ENCODE data around the gene MTCH1. TPM values are rescaled to one million over a fixed set of nuclear protein-coding genes. Genes with fewer than 3 reads are reported as not detected.

The MTCH1 gene
- total RNA-seq, 1 experiment from 2014 or later = 84.4 TPM

DNA sequence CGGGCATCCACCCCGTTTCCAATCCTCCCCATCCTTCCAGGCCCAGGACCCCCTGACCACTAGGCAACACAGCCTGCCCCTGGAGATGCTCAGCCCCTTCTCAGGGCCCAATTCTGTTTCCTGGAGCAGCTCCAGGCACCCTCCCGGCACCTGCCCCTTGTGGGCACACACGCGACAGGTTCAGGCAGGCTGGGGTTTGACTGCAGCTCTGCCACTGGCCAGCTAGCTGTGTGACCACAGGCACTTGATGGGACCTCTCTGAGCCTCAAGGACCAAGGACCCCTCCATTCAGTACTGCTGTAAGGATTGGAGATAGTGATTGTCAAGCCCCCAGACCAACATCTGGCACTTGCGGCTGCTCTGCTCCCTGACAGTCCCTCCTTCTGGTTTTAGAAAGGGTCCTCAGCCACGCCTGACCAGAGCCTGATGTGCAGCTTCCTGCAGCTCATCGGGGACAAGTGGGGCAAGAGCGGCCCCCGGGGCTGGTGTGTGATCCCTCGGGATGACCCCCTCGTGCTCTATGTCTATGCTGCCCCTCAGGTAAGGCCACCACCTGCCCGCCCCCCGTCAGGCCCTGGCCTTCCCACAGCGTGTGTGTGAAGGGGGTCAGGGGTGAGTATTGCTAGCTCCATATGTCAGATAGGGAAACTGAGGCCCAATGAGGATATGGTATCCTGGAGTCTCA lies 41.2 kb upstream of the MTCH1 start:
- no peaks in the 10 kb centered on the region for H3K79me2 ChIP-seq (ENCODE audit: low read length)
- H2AFZ ChIP-seq (ENCODE audit: low read length) = no peak overlapping the region
- no peak overlapping the region for H3K27ac ChIP-seq (ENCODE audit: low read length)
- no peak overlapping the region for H3K4me3 ChIP-seq (ENCODE audit: low read length)
- no peaks in the 10 kb centered on the region for H4K20me1 ChIP-seq (ENCODE audit: insufficient read depth, low read depth, low read length)
- H3K4me1 ChIP-seq (ENCODE audit: low read length) = no peaks in the 10 kb centered on the region
- H3K4me2 ChIP-seq (ENCODE audit: low read depth, low read length, poor library complexity, severe bottlenecking) = no peak overlapping the region
- H3K27me3 ChIP-seq (ENCODE audit: low read length) = no peaks in the 10 kb centered on the region
- H3K9ac ChIP-seq (ENCODE audit: low read length) = no peak overlapping the region
- peaks cover 7% of the 10 kb centered on the region for H3K36me3 ChIP-seq (ENCODE audit: insufficient read depth, low read length)
- no peak for DNase-seq
- H3K9me2 ChIP-seq (replicated peaks; ENCODE audit: insufficient read depth, low read length) = no peaks in the 10 kb centered on the region
- H3K9me3 ChIP-seq (ENCODE audit: low read length) = peaks cover 9% of the 10 kb centered on the region; the same call in 1 of the 2 replicates

DNA sequence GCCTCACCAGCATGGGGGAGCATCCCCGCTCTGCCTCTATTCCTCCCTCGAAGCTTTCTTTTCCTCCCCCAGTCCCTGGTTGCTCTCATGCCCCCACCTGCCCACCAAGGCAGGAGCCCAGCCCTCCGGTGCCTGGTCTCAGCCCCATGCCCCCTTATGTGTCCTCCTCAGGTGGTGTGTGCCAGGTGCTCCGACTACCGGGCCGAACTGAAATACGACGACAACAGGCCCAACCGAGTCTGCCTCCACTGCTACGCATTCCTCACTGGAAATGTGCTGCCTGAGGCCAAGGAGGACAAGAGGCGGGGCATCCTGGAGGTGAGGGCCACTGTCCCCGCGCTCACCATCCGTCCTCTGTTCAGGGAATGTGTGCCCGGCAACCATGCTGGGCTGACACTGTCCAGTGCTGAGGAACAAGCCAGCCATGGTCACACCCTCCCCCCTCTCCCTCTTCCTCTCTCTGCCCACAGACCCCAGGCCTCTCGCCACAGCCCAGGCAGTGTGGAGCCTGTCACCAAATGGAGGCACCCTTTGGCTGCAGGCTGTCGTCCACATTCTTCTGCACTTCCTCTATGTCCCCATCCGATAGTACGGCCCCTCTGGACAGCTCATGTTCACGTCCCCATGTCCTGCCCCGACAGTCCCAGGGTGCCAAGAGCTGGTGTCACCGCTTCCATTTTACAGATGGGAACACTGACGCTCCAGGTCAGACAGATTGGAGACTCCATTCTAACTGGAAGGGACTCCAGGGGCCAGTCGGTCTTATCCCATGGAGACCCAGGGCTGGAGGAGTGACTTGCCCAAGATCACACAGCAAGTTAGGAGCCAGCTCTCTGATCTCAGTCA lies 39.8 kb upstream of the MTCH1 start:
- Histone ChIP-seq H3K36me3 (ENCODE audit: insufficient read depth, low read length) (peaks cover 7% of the 10 kb centered on the region), H3K9ac (ENCODE audit: low read length) (no peak overlapping the region), H3K9me3 (ENCODE audit: low read length) (peaks cover 9% of the 10 kb centered on the region; the same call in 1 of the 2 replicates), H3K9me2 (replicated peaks; ENCODE audit: insufficient read depth, low read length) (no peaks in the 10 kb centered on the region), H4K20me1 (ENCODE audit: insufficient read depth, low read depth, low read length) (no peaks in the 10 kb centered on the region), H3K4me3 (ENCODE audit: low read length) (no peak overlapping the region), H3K4me2 (ENCODE audit: low read depth, low read length, poor library complexity, severe bottlenecking) (no peak overlapping the region), H3K4me1 (ENCODE audit: low read length) (no peaks in the 10 kb centered on the region), H2AFZ (ENCODE audit: low read length) (no peak overlapping the region), H3K27ac (ENCODE audit: low read length) (no peak overlapping the region), H3K27me3 (ENCODE audit: low read length) (no peaks in the 10 kb centered on the region), H3K79me2 (ENCODE audit: low read length) (no peaks in the 10 kb centered on the region)
- DNase-seq = no peak

DNA sequence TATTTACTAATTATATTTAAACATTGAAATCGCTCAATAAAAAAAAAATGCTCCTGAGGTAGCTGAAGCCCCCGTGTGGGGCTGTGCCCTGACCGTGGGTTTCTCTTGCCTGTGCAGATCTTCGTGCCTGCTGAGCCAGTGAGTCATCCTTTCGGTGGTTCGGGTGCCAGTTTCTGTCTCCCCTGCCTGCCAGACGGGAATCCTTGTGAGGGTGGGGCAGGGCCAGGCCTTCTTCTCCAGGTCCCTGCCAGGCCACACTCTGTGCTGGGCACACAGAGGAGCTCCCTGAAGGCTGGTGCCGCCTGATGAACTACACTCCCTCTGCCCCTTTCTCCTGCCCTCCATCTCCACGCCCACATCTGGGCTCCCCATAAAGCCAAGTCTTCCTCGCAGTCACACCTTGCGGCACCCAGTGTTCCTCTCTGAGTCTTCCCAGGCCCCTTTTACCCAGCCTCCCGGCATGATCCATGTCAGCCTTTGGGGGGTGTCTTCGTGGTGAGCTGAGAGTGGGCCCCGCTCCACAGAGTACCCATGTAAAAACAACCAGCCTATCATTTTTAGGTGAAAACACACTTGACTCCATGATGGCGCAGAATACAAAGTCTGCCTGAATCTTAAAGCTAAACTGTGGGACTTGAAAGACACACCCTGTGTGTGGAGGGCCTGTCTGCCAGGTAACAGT lies 38.8 kb upstream of the MTCH1 start:
- Histone ChIP-seq H3K4me2 (ENCODE audit: low read depth, low read length, poor library complexity, severe bottlenecking) (no peak overlapping the region), H3K4me3 (ENCODE audit: low read length) (no peak overlapping the region), H3K79me2 (ENCODE audit: low read length) (no peaks in the 10 kb centered on the region), H3K9ac (ENCODE audit: low read length) (no peak overlapping the region), H3K9me3 (ENCODE audit: low read length) (no peaks in the 10 kb centered on the region), H3K9me2 (replicated peaks; ENCODE audit: insufficient read depth, low read length) (no peaks in the 10 kb centered on the region), H3K36me3 (ENCODE audit: insufficient read depth, low read length) (no peaks in the 10 kb centered on the region), H3K27me3 (ENCODE audit: low read length) (no peaks in the 10 kb centered on the region), H2AFZ (ENCODE audit: low read length) (no peak overlapping the region), H3K4me1 (ENCODE audit: low read length) (no peaks in the 10 kb centered on the region), H3K27ac (ENCODE audit: low read length) (no peak overlapping the region), H4K20me1 (ENCODE audit: insufficient read depth, low read depth, low read length) (no peaks in the 10 kb centered on the region)
- DNase-seq = no peak

DNA sequence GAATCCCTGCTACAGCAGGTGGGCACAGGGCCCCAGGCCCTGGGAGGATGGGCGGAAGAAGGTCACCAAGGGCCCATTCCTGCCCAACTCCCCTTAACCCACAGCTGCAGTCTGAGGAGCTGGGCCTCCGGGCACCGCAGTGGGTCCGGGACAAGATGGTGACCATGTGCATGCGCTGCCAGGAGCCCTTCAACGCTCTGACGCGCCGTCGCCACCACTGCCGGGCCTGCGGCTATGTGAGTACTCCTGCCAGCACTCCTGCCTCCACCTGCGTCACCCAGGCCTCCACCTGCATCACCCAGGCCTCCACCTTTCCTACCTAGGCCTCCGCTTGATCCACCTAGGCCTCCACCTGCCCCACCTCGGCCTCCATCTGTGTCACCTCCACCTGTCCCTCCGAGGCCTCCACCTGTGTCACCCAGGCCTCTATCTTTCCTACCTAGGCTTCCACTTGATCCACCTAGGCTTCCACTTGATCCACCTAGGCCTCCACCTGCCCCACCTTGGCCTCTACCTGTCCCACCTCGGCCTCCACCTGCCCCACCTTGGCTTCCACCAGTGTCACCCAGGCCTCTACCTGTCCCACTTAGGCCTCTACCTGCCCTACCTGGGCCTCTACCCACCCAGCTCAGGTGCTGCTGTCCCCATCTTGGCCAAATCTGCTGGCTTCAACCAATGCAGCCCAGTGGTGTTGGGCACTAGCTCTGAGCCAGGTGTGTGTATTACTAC lies 36.3 kb upstream of the MTCH1 start:
- no peak for DNase-seq
- Histone ChIP-seq H3K9me2 (replicated peaks; ENCODE audit: insufficient read depth, low read length) (no peaks in the 10 kb centered on the region), H2AFZ (ENCODE audit: low read length) (no peak overlapping the region), H3K27ac (ENCODE audit: low read length) (no peak overlapping the region), H4K20me1 (ENCODE audit: insufficient read depth, low read depth, low read length) (no peaks in the 10 kb centered on the region), H3K4me1 (ENCODE audit: low read length) (peaks cover 16% of the 10 kb centered on the region), H3K27me3 (ENCODE audit: low read length) (no peaks in the 10 kb centered on the region), H3K36me3 (ENCODE audit: insufficient read depth, low read length) (no peaks in the 10 kb centered on the region), H3K79me2 (ENCODE audit: low read length) (no peaks in the 10 kb centered on the region), H3K9ac (ENCODE audit: low read length) (no peak overlapping the region), H3K4me2 (ENCODE audit: low read depth, low read length, poor library complexity, severe bottlenecking) (no peak overlapping the region), H3K9me3 (ENCODE audit: low read length) (no peaks in the 10 kb centered on the region), H3K4me3 (ENCODE audit: low read length) (no peak overlapping the region)

DNA sequence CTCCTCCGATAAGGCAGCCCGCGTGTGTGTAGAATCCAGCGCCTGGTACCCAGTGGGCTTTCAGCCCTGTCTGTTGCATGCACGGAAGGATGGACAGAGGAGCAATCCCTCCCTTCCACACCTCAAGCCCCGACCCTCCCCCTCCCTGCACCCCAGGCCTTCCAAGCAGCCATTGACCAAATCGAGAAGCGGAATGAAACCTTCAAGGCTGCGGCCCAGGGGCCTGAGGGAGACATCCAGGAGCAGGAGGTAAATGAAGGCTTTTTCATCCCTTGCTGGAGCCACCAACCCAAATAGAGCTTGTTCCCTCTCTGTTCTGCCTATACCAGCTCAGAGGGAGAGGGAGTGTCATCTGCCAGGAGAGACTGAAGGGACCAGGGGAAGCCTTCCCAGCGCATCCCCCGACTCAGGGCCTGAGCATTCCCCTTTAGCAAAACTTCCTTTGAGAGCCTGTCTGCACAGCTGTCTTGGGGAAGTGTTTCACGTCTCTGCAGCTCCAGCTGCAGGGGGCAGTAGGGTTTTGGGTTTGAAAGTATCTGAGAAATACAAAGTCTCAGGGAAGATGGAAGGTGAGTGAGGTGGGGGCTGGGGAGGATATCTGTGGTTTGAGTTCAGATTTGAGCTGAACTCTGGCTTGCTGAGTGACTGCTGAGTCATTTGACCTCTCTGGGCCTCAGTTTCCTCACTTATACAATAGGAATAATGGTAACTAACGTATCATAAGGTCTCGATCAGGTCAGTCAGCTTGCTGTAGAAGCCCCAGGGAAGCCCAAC lies 35.5 kb upstream of the MTCH1 start:
- no peak overlapping the region for H3K9ac ChIP-seq (ENCODE audit: low read length)
- DNase-seq = peak; percentile 43
- no peak overlapping the region for H3K4me3 ChIP-seq (ENCODE audit: low read length)
- no peaks in the 10 kb centered on the region for H3K27me3 ChIP-seq (ENCODE audit: low read length)
- no peaks in the 10 kb centered on the region for H4K20me1 ChIP-seq (ENCODE audit: insufficient read depth, low read depth, low read length)
- H3K79me2 ChIP-seq (ENCODE audit: low read length) = no peaks in the 10 kb centered on the region
- H3K9me2 ChIP-seq (replicated peaks; ENCODE audit: insufficient read depth, low read length) = no peaks in the 10 kb centered on the region
- no peaks in the 10 kb centered on the region for H3K36me3 ChIP-seq (ENCODE audit: insufficient read depth, low read length)
- no peak overlapping the region for H3K27ac ChIP-seq (ENCODE audit: low read length)
- H2AFZ ChIP-seq (ENCODE audit: low read length) = no peak overlapping the region
- H3K4me1 ChIP-seq (ENCODE audit: low read length) = peaks cover 16% of the 10 kb centered on the region
- no peaks in the 10 kb centered on the region for H3K9me3 ChIP-seq (ENCODE audit: low read length)
- no peak overlapping the region for H3K4me2 ChIP-seq (ENCODE audit: low read depth, low read length, poor library complexity, severe bottlenecking)

DNA sequence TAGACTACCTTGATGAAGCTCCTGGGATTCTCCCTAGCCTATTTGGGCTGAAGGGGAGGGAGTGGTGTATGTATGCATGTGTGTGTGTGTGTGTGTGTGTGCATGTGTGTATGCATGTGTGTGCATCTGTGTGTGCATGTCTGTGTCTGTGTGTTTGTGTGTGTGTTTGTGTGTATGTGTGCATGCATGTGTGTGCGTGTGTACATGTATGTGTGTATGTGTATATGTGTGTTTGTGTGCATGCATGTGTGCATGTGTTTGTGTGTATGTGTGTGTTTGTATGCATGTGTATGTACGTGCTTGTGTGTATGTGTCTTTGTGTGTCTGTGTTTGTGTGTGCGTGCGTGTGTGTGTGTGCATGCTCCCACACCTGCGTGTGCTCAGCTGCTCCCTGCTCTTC lies 34.8 kb upstream of the MTCH1 start:
- peaks cover 16% of the 10 kb centered on the region for H3K4me1 ChIP-seq (ENCODE audit: low read length)
- no peaks in the 10 kb centered on the region for H3K9me2 ChIP-seq (replicated peaks; ENCODE audit: insufficient read depth, low read length)
- no peak overlapping the region for H3K27ac ChIP-seq (ENCODE audit: low read length)
- no peaks in the 10 kb centered on the region for H3K9me3 ChIP-seq (ENCODE audit: low read length)
- no peak overlapping the region for H3K4me3 ChIP-seq (ENCODE audit: low read length)
- no peaks in the 10 kb centered on the region for H3K36me3 ChIP-seq (ENCODE audit: insufficient read depth, low read length)
- no peak for DNase-seq
- no peak overlapping the region for H2AFZ ChIP-seq (ENCODE audit: low read length)
- H3K4me2 ChIP-seq (ENCODE audit: low read depth, low read length, poor library complexity, severe bottlenecking) = no peak overlapping the region
- no peaks in the 10 kb centered on the region for H3K27me3 ChIP-seq (ENCODE audit: low read length)
- H3K9ac ChIP-seq (ENCODE audit: low read length) = no peak overlapping the region
- no peaks in the 10 kb centered on the region for H3K79me2 ChIP-seq (ENCODE audit: low read length)
- H4K20me1 ChIP-seq (ENCODE audit: insufficient read depth, low read depth, low read length) = no peaks in the 10 kb centered on the region

DNA sequence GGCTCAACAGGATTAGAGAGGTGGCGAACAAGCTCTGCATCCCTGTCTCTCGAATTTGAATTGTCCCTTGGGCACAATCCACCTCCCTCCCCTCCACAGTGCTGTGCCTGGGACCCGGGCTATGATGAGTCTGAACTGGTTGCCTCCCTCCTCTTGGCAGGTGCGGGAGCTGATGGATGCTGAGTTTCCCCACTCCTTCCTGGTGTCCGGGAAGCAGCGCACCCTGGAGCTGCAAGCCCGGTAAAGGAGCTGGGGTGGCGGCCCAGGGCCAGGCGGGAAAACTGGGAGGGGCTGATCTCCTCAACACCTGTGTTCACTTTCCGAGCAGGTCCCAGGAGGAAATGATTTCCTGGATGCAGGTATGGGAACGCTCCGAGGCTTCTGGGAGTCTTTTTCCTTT lies 34.4 kb upstream of the MTCH1 start:
- no peaks in the 10 kb centered on the region for H4K20me1 ChIP-seq (ENCODE audit: insufficient read depth, low read depth, low read length)
- H3K4me3 ChIP-seq (ENCODE audit: low read length) = no peak overlapping the region
- no peak overlapping the region for H3K9ac ChIP-seq (ENCODE audit: low read length)
- H3K27me3 ChIP-seq (ENCODE audit: low read length) = no peaks in the 10 kb centered on the region
- no peak overlapping the region for H2AFZ ChIP-seq (ENCODE audit: low read length)
- H3K4me2 ChIP-seq (ENCODE audit: low read depth, low read length, poor library complexity, severe bottlenecking) = no peak overlapping the region
- no peak overlapping the region for H3K27ac ChIP-seq (ENCODE audit: low read length)
- H3K79me2 ChIP-seq (ENCODE audit: low read length) = no peaks in the 10 kb centered on the region
- DNase-seq = no peak
- H3K36me3 ChIP-seq (ENCODE audit: insufficient read depth, low read length) = no peaks in the 10 kb centered on the region
- peaks cover 16% of the 10 kb centered on the region for H3K4me1 ChIP-seq (ENCODE audit: low read length)
- no peaks in the 10 kb centered on the region for H3K9me3 ChIP-seq (ENCODE audit: low read length)
- H3K9me2 ChIP-seq (replicated peaks; ENCODE audit: insufficient read depth, low read length) = no peaks in the 10 kb centered on the region

Data from Karpas-422 (cell line).